DMS79 (cell line): ENCODE data around the gene HSD17B12.
A peak's percentile ranks its signal among the peaks of the same experiment; 100 is the strongest.
"Not testable (repeated sequence)": the region's sequence is repeated elsewhere in the genome, so short reads cannot be mapped to it uniquely, and the experiment has no call there.

ENCODE experiments used
- DNase-seq: peaks from one replicate; lab custom pipeline; 2025; lab: John Stamatoyannopoulos, UW

The HSD17B12 gene

GRCh38 chr11:43680521-43681400 lies at the start of gene HSD17B12:
Gene HSD17B12, plus strand, starts transcription at chr11:43680738. Its CDS starts 90 bp downstream, at chr11:43680828.
- DNase-seq, result peak; percentile 99

GRCh38 chr11:43631732-43632131 lies 48.8 kb upstream of the HSD17B12 start:
- no peak for DNase-seq

GRCh38 chr11:43632181-43632580 lies 48.4 kb upstream of the HSD17B12 start:
- DNase-seq, result no peak

GRCh38 chr11:43638717-43639116 lies 41.8 kb upstream of the HSD17B12 start:
- DNase-seq, result no peak

- no peak for DNase-seq
Observed at GRCh38 chr11:43639224-43639623, 41.3 kb upstream of the HSD17B12 start.

GRCh38 chr11:43639920-43640319 lies 40.6 kb upstream of the HSD17B12 start:
- DNase-seq, result no peak

GRCh38 chr11:43643898-43644620 lies 36.5 kb upstream of the HSD17B12 start:
- DNase-seq, result peak; percentile 51

GRCh38 chr11:43644621-43645299 lies 35.8 kb upstream of the HSD17B12 start:
- no peak for DNase-seq

GRCh38 chr11:43646767-43647166 lies 33.8 kb upstream of the HSD17B12 start:
- DNase-seq, result no peak

GRCh38 chr11:43648888-43649287 lies 31.6 kb upstream of the HSD17B12 start:
- DNase-seq, result no peak

GRCh38 chr11:43649501-43649900 lies 31.0 kb upstream of the HSD17B12 start:
- no peak for DNase-seq

- DNase-seq, result no peak
Observed at GRCh38 chr11:43649921-43650320, 30.6 kb upstream of the HSD17B12 start.

GRCh38 chr11:43663018-43663417 lies 17.5 kb upstream of the HSD17B12 start:
- DNase-seq, result not testable (repeated sequence)

GRCh38 chr11:43664295-43664694 lies 16.2 kb upstream of the HSD17B12 start:
- DNase-seq, result no peak

GRCh38 chr11:43671284-43671683 lies 9.3 kb upstream of the HSD17B12 start:
- not testable (repeated sequence) for DNase-seq

GRCh38 chr11:43674560-43674959 lies 6.0 kb upstream of the HSD17B12 start:
- DNase-seq, result no peak

GRCh38 chr11:43676933-43677332 lies 3.6 kb upstream of the HSD17B12 start:
- DNase-seq, result no peak

GRCh38 chr11:43681401-43681942 lies 934 bp downstream of the HSD17B12 start:
- peak; percentile 6 for DNase-seq

- not testable (repeated sequence) for DNase-seq
Observed at GRCh38 chr11:43682081-43682480, 1.5 kb downstream of the HSD17B12 start.

- DNase-seq, result no peak
Observed at GRCh38 chr11:43685440-43685839, 4.9 kb downstream of the HSD17B12 start.

GRCh38 chr11:43686207-43686606 lies 5.7 kb downstream of the HSD17B12 start:
- DNase-seq, result no peak

GRCh38 chr11:43687120-43687791 lies 6.7 kb downstream of the HSD17B12 start:
- DNase-seq, result no peak
